Erythroblast (primary cell): Measurements from ENCODE around the gene SEZ6L.

Experiments used
- GATA1 ChIP-seq: IDR thresholded peaks from 2 replicates; pipeline ENCODE4 v1.6.1; 2011; ENCODE audit warnings: low read depth, mild to moderate bottlenecking, control low read depth, low read length, moderate library complexity
- POLR2A ChIP-seq: IDR thresholded peaks from 2 replicates; pipeline ENCODE4 v1.6.1; 2011; ENCODE audit warnings: mild to moderate bottlenecking, low read length

- TF ChIP-seq POLR2A = no peak
- no peak for TF ChIP-seq GATA1
Measured at GRCh38 chr22:26364066-26365015, 195.1 kb downstream of the SEZ6L start.
